ENCODE data around the gene ENTPD6.

- no peak for TF ChIP-seq POLR2AphosphoS5 (IDR thresholded peaks at IDR 0.05; ENCODE audit: low read depth, low read length)
- TF ChIP-seq TAF1 (IDR thresholded peaks at IDR 0.05; ENCODE audit: low read depth, low read length), result no peak
- no peak for TF ChIP-seq POLR2A (IDR thresholded peaks at IDR 0.05; ENCODE audit: low read depth, low read length)
- no peak for TF ChIP-seq PAX5 (IDR thresholded peaks at IDR 0.05; ENCODE audit: insufficient read depth, low read length, severe bottlenecking)
These were observed 47.8 kb upstream of the ENTPD6 start for GRCh38 chr20:25147716-25148115.
